IMR-90 (cell line): ENCODE data around the gene TIGD1. TPM values are rescaled to one million over a fixed set of nuclear protein-coding genes. Genes with fewer than 3 reads are reported as not detected.
A peak's percentile ranks its signal among the peaks of the same experiment; 100 is the strongest.

ENCODE experiments used
- ATAC-seq: fragments of 200-7000 bp; cut with Tn5 transposase; 2 replicates; pipeline ENCODE4 v1.9.1; 2020; ENCODE audit warnings: low read depth, mild to moderate bottlenecking, moderate library complexity
- BruUV-seq: library from RNA; stranded (reverse); fragments of 400-500 nt; replicated peaks from 2 replicates; lab custom pipeline; 2021; lab: Mats Ljungman, UMichigan
- CTCF ChIA-PET: fragments of 300-600 bp; formaldehyde crosslinking; extraction: SDS; loops from one replicate; lab custom pipeline; 2021; ENCODE audit warnings: antibody characterized with exemption; lab: Yijun Ruan, JAX
- POLR2A ChIA-PET: fragments of 300-600 bp; sonication (Branson Sonifier 250); formaldehyde crosslinking; loops from one replicate; lab custom pipeline; 2022; ENCODE audit warnings: antibody characterized with exemption; ENCODE audit not compliant: unreplicated experiment; lab: Charles Lee
- DNase-seq: peaks from one replicate; pipeline ENCODE4 v3.0.0; 2013
- H2AFZ ChIP-seq: replicated peaks from 2 replicates; pipeline ENCODE3; 2013; ENCODE audit warnings: low read length, mild to moderate bottlenecking; ENCODE audit not compliant: poor library complexity
- H2AK5ac ChIP-seq: 2 replicates; pipeline ENCODE4 v1.6.1; 2013; ENCODE audit warnings: low read depth, low read length, inconsistent platforms
- H2AK9ac ChIP-seq: replicated peaks from 2 replicates; pipeline ENCODE3; 2013; ENCODE audit warnings: mild to moderate bottlenecking, low read depth, low read length, moderate library complexity; ENCODE audit not compliant: poor library complexity
- H2BK120ac ChIP-seq: 2 replicates; pipeline ENCODE4 v1.6.1; 2013; ENCODE audit warnings: low read depth, low read length, inconsistent platforms
- H2BK15ac ChIP-seq: 3 replicates; pipeline ENCODE4 v1.6.1; 2013; ENCODE audit warnings: low read depth, low read length, inconsistent platforms
- H2BK20ac ChIP-seq: 2 replicates; pipeline ENCODE4 v1.6.1; 2013; ENCODE audit warnings: low read depth, mild to moderate bottlenecking, inconsistent platforms, low read length, moderate library complexity
- H2BK5ac ChIP-seq: 2 replicates; pipeline ENCODE4 v1.6.1; 2013; ENCODE audit warnings: mild to moderate bottlenecking, low read depth, low read length, inconsistent platforms; ENCODE audit not compliant: poor library complexity, severe bottlenecking
- H3K14ac ChIP-seq: replicated peaks from 2 replicates; pipeline ENCODE4 v1.6.1; 2013; ENCODE audit warnings: low read depth, low read length, inconsistent platforms
- H3K18ac ChIP-seq: 2 replicates; pipeline ENCODE4 v1.6.1; 2013; ENCODE audit warnings: low read depth, low read length, control low read depth
- H3K23ac ChIP-seq: 2 replicates; pipeline ENCODE4 v1.6.1; 2013; ENCODE audit warnings: low read depth, low read length, inconsistent platforms
- H3K27ac ChIP-seq: 2 replicates; pipeline ENCODE4 v1.5.1; 2013; ENCODE audit warnings: mild to moderate bottlenecking, control low read depth, low read length; ENCODE audit not compliant: insufficient read depth
- H3K27me3 ChIP-seq: 2 replicates; pipeline ENCODE4 v1.6.1; 2013; ENCODE audit warnings: low read length; ENCODE audit not compliant: control insufficient read depth, insufficient read depth
- H3K36me3 ChIP-seq: 2 replicates; pipeline ENCODE4 v1.6.1; 2013; ENCODE audit warnings: low read length, mixed read lengths; ENCODE audit not compliant: control insufficient read depth, insufficient read depth
- H3K4ac ChIP-seq: 2 replicates; pipeline ENCODE4 v1.6.1; 2013; ENCODE audit warnings: low read depth, low read length, inconsistent platforms
- H3K4me1 ChIP-seq: 2 replicates; pipeline ENCODE4 v1.6.1; 2013; ENCODE audit warnings: low read length, mixed read lengths; ENCODE audit not compliant: control insufficient read depth, insufficient read depth
- H3K4me2 ChIP-seq: 2 replicates; pipeline ENCODE4 v1.6.1; 2013; ENCODE audit warnings: low read depth, mild to moderate bottlenecking, control low read depth, low read length, moderate library complexity
- H3K4me3 ChIP-seq: 2 replicates; pipeline ENCODE4 v1.5.1; 2013; ENCODE audit warnings: low read depth, mild to moderate bottlenecking, control low read depth, low read length, moderate library complexity; ENCODE audit not compliant: insufficient read depth
- H3K56ac ChIP-seq: 2 replicates; pipeline ENCODE4 v1.6.1; 2013; ENCODE audit warnings: low read length, inconsistent platforms; ENCODE audit not compliant: insufficient read depth; ENCODE audit errors: extremely low read depth
- H3K79me1 ChIP-seq, 2 experiments: 2 replicates each; pipeline ENCODE4 v1.6.1; 2013; ENCODE audit warnings: low read length in 2 of 2, inconsistent platforms in 1 of 2, low read depth in 1 of 2
- H3K9ac ChIP-seq: 2 replicates; pipeline ENCODE4 v1.6.1; 2013; ENCODE audit warnings: low read depth, low read length, control low read depth
- H3K9me1 ChIP-seq: 2 replicates; pipeline ENCODE4 v1.6.1; 2013; ENCODE audit warnings: low read length, inconsistent platforms; ENCODE audit not compliant: insufficient read depth
- H3K9me3 ChIP-seq: 2 replicates; pipeline ENCODE4 v1.6.1; 2013; ENCODE audit warnings: low read length; ENCODE audit not compliant: control insufficient read depth, insufficient read depth
- H4K20me1 ChIP-seq: 2 replicates; pipeline ENCODE4 v1.6.1; 2013; ENCODE audit warnings: low read length, inconsistent platforms; ENCODE audit not compliant: insufficient read depth
- H4K5ac ChIP-seq: 2 replicates; pipeline ENCODE4 v1.6.1; 2013; ENCODE audit warnings: mild to moderate bottlenecking, low read depth, low read length, control low read depth
- H4K8ac ChIP-seq, 2 experiments: 2 replicates each; pipeline ENCODE4 v1.6.1; 2013; ENCODE audit warnings: low read depth in 2 of 2, low read length in 2 of 2, control low read depth in 1 of 2, inconsistent platforms in 1 of 2
- H4K91ac ChIP-seq: 2 replicates; pipeline ENCODE4 v1.6.1; 2013; ENCODE audit warnings: low read depth, low read length, inconsistent platforms; ENCODE audit not compliant: insufficient read depth
- BHLHE40 ChIP-seq: fragments of 150-350 bp; IDR thresholded peaks from 2 replicates; pipeline ENCODE4 v1.6.1; 2016; ENCODE audit warnings: mild to moderate bottlenecking, low read depth, low read length
- CHD1 ChIP-seq: IDR thresholded peaks from 2 replicates; pipeline ENCODE4 v1.6.1; 2012; ENCODE audit warnings: low read depth, low read length, improper control_type of control experiment
- FOS ChIP-seq: fragments of 150-350 bp; IDR thresholded peaks from 2 replicates; pipeline ENCODE4 v1.6.1; 2016; ENCODE audit warnings: low read depth, low read length
- MAFK ChIP-seq: IDR thresholded peaks from 2 replicates; pipeline ENCODE4 v1.6.1; 2012; ENCODE audit warnings: low read depth, low read length, improper control_type of control experiment
- MAZ ChIP-seq: IDR thresholded peaks from 2 replicates; pipeline ENCODE4 v1.6.1; 2012; ENCODE audit warnings: low read depth, mild to moderate bottlenecking, low read length, improper control_type of control experiment, moderate library complexity, borderline replicate concordance
- MXI1 ChIP-seq: IDR thresholded peaks from 2 replicates; pipeline ENCODE4 v1.6.1; 2012; ENCODE audit warnings: low read depth, mild to moderate bottlenecking, low read length, moderate library complexity, borderline replicate concordance
- NFE2L2 ChIP-seq: fragments of 150-350 bp; IDR thresholded peaks from 2 replicates; pipeline ENCODE4 v1.6.1; 2016; ENCODE audit warnings: low read depth, mild to moderate bottlenecking, low read length
- POLR2A ChIP-seq: IDR thresholded peaks from 2 replicates; pipeline ENCODE4 v1.6.1; 2012; ENCODE audit warnings: mild to moderate bottlenecking, low read depth, low read length
- RAD21 ChIP-seq: IDR thresholded peaks from 2 replicates; pipeline ENCODE4 v1.6.1; 2012; ENCODE audit warnings: low read length, improper control_type of control experiment
- RCOR1 ChIP-seq: IDR thresholded peaks from 2 replicates; pipeline ENCODE4 v1.6.1; 2012; ENCODE audit warnings: mild to moderate bottlenecking, low read length, improper control_type of control experiment; ENCODE audit not compliant: insufficient replicate concordance
- RFX5 ChIP-seq: IDR thresholded peaks from 2 replicates; pipeline ENCODE4 v1.8.0; 2012; ENCODE audit warnings: low read depth, mild to moderate bottlenecking, low read length, moderate library complexity
- SMC3 ChIP-seq: fragments of 150-350 bp; IDR thresholded peaks from 2 replicates; pipeline ENCODE4 v1.6.1; 2016; ENCODE audit warnings: low read depth, mild to moderate bottlenecking, antibody characterized with exemption, low read length, moderate library complexity
- WGBS, 2 experiments: methylation state at CpG; one replicate each; pipeline versions ENCODE4 v1.1.5 to v1.1.7; 2013; ENCODE audit warnings: missing lambda C conversion rate in 2 of 2; ENCODE audit not compliant: insufficient read length in 1 of 2; ENCODE audit errors: extremely low coverage in 2 of 2; 5-methylcytosine and 5-hydroxymethylcytosine counted together
- dilution Hi-C: fragments of 300-500 bp; cut with HindIII; formaldehyde crosslinking; loops from one replicate; pipeline ENCODE4 v1.14.3; 2018; ENCODE audit warnings: low sequenced_read_pairs; ENCODE audit not compliant: unreplicated experiment
- in situ Hi-C: fragments of 300-500 bp; cut with MboI; formaldehyde crosslinking; loops from 3 replicates; pipeline ENCODE4 v1.14.3; 2019; ENCODE audit warnings: low sequenced_read_pairs, inconsistent platforms, mixed read lengths
- intact Hi-C: fragments of 100-400 bp; cut with micrococcal nuclease; formaldehyde crosslinking; loops from 2 replicates; pipeline ENCODE4 v1.10.0; 2022
- polyA plus RNA-seq, 3 experiments: library from polyadenylated mRNA; depleted of rRNA; stranded (reverse); fragments of >200 nt; gene quantifications; 2 replicates each; pipeline ENCODE4 v1.2.3, GENCODE V29; 2012; ENCODE audit warnings: low replicate concordance in 1 of 3
- total RNA-seq: library from RNA; depleted of rRNA; stranded (reverse); fragments of >200 nt; gene quantifications from 2 replicates; pipeline ENCODE4 v1.2.3, GENCODE V29; 2012
- TF ChIP-seq, protein P1 (sequence below): fragments of 150-350 bp; IDR thresholded peaks from 2 replicates; pipeline ENCODE4 v1.6.1; 2016; ENCODE audit warnings: low read depth, mild to moderate bottlenecking, low read length, moderate library complexity, borderline replicate concordance
- TF ChIP-seq, protein P2 (sequence below): fragments of 150-350 bp; IDR thresholded peaks from 2 replicates; pipeline ENCODE4 v1.6.1; 2017; ENCODE audit warnings: mild to moderate bottlenecking, antibody characterized with exemption, low read length, low read depth

Gene TIGD1
- total and polyA plus RNA-seq, 2 of the 4 experiments (the other 2 are of a cell fraction): 2.7 to 2.9 TPM

DNA sequence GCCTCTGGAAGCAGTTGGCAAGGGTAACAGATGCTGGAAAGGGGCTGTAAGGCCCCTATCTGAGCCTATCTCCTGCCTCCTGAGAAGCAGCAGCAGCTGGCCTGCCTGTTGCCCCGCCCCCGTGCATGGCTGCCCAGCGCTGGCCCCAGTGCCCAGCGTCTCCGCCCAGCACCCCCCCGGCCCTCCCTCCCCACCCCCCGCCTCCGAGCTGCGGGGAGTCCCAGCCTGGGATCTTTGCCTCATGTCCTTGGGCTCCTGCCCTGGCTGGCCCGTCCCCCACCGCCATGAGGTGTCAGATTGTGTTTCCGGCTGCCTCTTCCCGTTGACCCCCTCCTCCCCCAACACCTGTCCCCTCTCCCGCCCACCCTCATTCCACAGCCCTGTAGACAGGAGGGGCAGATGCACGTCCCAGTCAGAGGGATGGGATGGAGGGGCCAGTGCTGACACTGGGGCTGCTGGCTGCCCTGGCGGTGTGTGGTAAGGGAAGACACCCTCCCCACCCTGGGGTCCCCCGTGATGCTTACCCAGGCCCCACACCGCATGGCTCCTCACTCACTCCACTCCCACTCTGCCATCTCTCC lies 24.5 kb downstream of the TIGD1 start, which contains the start of gene CHRND:
CHRND (plus strand) TSS at position 370 of the 581 bp plus-strand sequence; CDS start at position 426, 56 bp downstream.
- no peak within 1 kb of the TSS for H3K4me3 ChIP-seq
- H3K36me3 ChIP-seq: no peaks in the 10 kb centered on the region
- no peaks in the 10 kb centered on the region for H3K9me3 ChIP-seq
- dilution Hi-C loops (no loop called here), intact Hi-C loops (no loop called here), in situ Hi-C loops (no loop called here)
- CTCF ChIA-PET: no interaction called here
- no peak within 1 kb of the TSS for H3K56ac ChIP-seq
- H3K4ac ChIP-seq: no peak within 1 kb of the TSS
- peaks cover 63% of the 10 kb centered on the region for H3K27me3 ChIP-seq
- H3K9me1 ChIP-seq: no peaks in the 10 kb centered on the region
- H3K9ac ChIP-seq: no peak within 1 kb of the TSS
- H4K20me1 ChIP-seq: no peaks in the 10 kb centered on the region
- no peak within 1 kb of the TSS for H2AK5ac ChIP-seq
- ATAC-seq: peak; percentile 8; the same call in 1 of the 2 replicates
- H4K8ac ChIP-seq: no peak within 1 kb of the TSS
- H2BK120ac ChIP-seq: no peak within 1 kb of the TSS
- TF ChIP-seq MXI1: no peak
- no peak for TF ChIP-seq NFE2L2
- no peak for TF ChIP-seq SMC3
- no peak for TF ChIP-seq RFX5
- no peak for TF ChIP-seq RCOR1
- no peak for TF ChIP-seq RAD21
- TF ChIP-seq FOS: no peak
- TF ChIP-seq, protein P1, sequence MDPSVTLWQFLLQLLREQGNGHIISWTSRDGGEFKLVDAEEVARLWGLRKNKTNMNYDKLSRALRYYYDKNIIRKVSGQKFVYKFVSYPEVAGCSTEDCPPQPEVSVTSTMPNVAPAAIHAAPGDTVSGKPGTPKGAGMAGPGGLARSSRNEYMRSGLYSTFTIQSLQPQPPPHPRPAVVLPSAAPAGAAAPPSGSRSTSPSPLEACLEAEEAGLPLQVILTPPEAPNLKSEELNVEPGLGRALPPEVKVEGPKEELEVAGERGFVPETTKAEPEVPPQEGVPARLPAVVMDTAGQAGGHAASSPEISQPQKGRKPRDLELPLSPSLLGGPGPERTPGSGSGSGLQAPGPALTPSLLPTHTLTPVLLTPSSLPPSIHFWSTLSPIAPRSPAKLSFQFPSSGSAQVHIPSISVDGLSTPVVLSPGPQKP: no peak
- TF ChIP-seq MAZ: no peak
- no peak for TF ChIP-seq CHD1
- TF ChIP-seq, protein P2, sequence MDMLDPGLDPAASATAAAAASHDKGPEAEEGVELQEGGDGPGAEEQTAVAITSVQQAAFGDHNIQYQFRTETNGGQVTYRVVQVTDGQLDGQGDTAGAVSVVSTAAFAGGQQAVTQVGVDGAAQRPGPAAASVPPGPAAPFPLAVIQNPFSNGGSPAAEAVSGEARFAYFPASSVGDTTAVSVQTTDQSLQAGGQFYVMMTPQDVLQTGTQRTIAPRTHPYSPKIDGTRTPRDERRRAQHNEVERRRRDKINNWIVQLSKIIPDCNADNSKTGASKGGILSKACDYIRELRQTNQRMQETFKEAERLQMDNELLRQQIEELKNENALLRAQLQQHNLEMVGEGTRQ: no peak
- no peak for TF ChIP-seq MAFK
- TF ChIP-seq POLR2A: no peak
- TF ChIP-seq BHLHE40: no peak
- H3K23ac ChIP-seq: no peak within 1 kb of the TSS
- no peak within 1 kb of the TSS for H2AFZ ChIP-seq
- no peaks in the 10 kb centered on the region for H3K4me1 ChIP-seq
- no peak within 1 kb of the TSS for H3K18ac ChIP-seq
- H2BK5ac ChIP-seq: no peak within 1 kb of the TSS
- H3K27ac ChIP-seq: no peak within 1 kb of the TSS
- no peak within 1 kb of the TSS for H3K14ac ChIP-seq
- no peak within 1 kb of the TSS for H2BK20ac ChIP-seq
- POLR2A ChIA-PET: no interaction called here
- H4K5ac ChIP-seq: no peak within 1 kb of the TSS
- no peak for DNase-seq
- no peak within 1 kb of the TSS for H2BK15ac ChIP-seq
- BruUV-seq: no TSS peak
- H3K4me2 ChIP-seq: no peak within 1 kb of the TSS
- H3K79me1 ChIP-seq: no peaks in the 10 kb centered on the region
- H2AK9ac ChIP-seq: no peak within 1 kb of the TSS
- H4K91ac ChIP-seq: no peak within 1 kb of the TSS
- WGBS, 2 experiments: 0% methylated on average over 2 of the region's 18 CpGs; no CpG with 5 or more reads in 1 of the 2 experiments
